H9 (cell line): ENCODE results near the gene MAOA. TPM values are rescaled to one million over a fixed set of nuclear protein-coding genes. Genes with fewer than 3 reads are reported as not detected.

Source experiments
- DNase-seq: peaks from one replicate; pipeline ENCODE4 v3.0.0-alpha.2; 2017
- H2AFZ ChIP-seq: one replicate; pipeline ENCODE4 v1.6.1; 2013; ENCODE audit warnings: mild to moderate bottlenecking, low read length, control low read depth, moderate library complexity
- H2AK5ac ChIP-seq: 2 replicates; pipeline ENCODE4 v1.6.1; 2013; ENCODE audit warnings: low read length, control low read depth, mixed read lengths; ENCODE audit not compliant: insufficient read length
- H2BK120ac ChIP-seq: one replicate; pipeline ENCODE4 v1.6.1; 2013; ENCODE audit warnings: low read depth, mild to moderate bottlenecking, low read length, control low read depth, inconsistent platforms; ENCODE audit not compliant: poor library complexity, severe bottlenecking
- H2BK12ac ChIP-seq: 2 replicates; pipeline ENCODE4 v1.6.1; 2013; ENCODE audit warnings: low read length, control low read depth, mixed read lengths, low read depth; ENCODE audit not compliant: insufficient read length
- H2BK15ac ChIP-seq: 2 replicates; pipeline ENCODE4 v1.6.1; 2013; ENCODE audit warnings: low read depth, low read length, control low read depth
- H2BK20ac ChIP-seq: one replicate; pipeline ENCODE4 v1.6.1; 2013; ENCODE audit warnings: low read depth, mild to moderate bottlenecking, low read length, control low read depth, inconsistent platforms; ENCODE audit not compliant: poor library complexity, severe bottlenecking
- H2BK5ac ChIP-seq: 2 replicates; pipeline ENCODE4 v1.6.1; 2013; ENCODE audit warnings: low read length, control low read depth, mixed read lengths; ENCODE audit not compliant: insufficient read length
- H3K14ac ChIP-seq: 2 replicates; pipeline ENCODE4 v1.6.1; 2013; ENCODE audit warnings: low read length, control low read depth; ENCODE audit not compliant: insufficient read depth
- H3K18ac ChIP-seq: 2 replicates; pipeline ENCODE4 v1.6.1; 2013; ENCODE audit warnings: low read depth, mild to moderate bottlenecking, mixed read lengths, low read length, control low read depth; ENCODE audit not compliant: insufficient read length
- H3K23ac ChIP-seq: 2 replicates; pipeline ENCODE4 v1.6.1; 2013; ENCODE audit warnings: low read length, control low read depth, mixed read lengths, low read depth; ENCODE audit not compliant: insufficient read length
- H3K23me2 ChIP-seq: 2 replicates; pipeline ENCODE4 v1.6.1; 2013; ENCODE audit warnings: low read depth, mild to moderate bottlenecking, mixed read lengths, low read length, control low read depth; ENCODE audit not compliant: insufficient read length, poor library complexity, severe bottlenecking
- H3K27ac ChIP-seq: 2 replicates; pipeline ENCODE4 v1.5.1; 2013; ENCODE audit warnings: low read length, control low read depth, mixed read lengths, low read depth; ENCODE audit not compliant: insufficient read length
- H3K27me3 ChIP-seq: 2 replicates; pipeline ENCODE4 v1.6.1; 2013; ENCODE audit warnings: low read length, control low read depth, inconsistent platforms; ENCODE audit not compliant: insufficient read depth
- H3K4ac ChIP-seq: 2 replicates; pipeline ENCODE4 v1.6.1; 2013; ENCODE audit warnings: low read depth, mild to moderate bottlenecking, control low read depth, inconsistent platforms, low read length, moderate library complexity
- H3K4me1 ChIP-seq: 2 replicates; pipeline ENCODE4 v1.6.1; 2013; ENCODE audit warnings: low read length, control low read depth, inconsistent platforms; ENCODE audit not compliant: insufficient read depth
- H3K4me2 ChIP-seq: 2 replicates; pipeline ENCODE4 v1.6.1; 2013; ENCODE audit warnings: low read length, control low read depth, mixed read lengths; ENCODE audit not compliant: insufficient read length, insufficient read depth
- H3K56ac ChIP-seq: 2 replicates; pipeline ENCODE4 v1.6.1; 2013; ENCODE audit warnings: low read depth, mild to moderate bottlenecking, mixed read lengths, low read length, control low read depth; ENCODE audit not compliant: insufficient read length
- H3K79me1 ChIP-seq: 2 replicates; pipeline ENCODE4 v1.6.1; 2013; ENCODE audit warnings: low read depth, mild to moderate bottlenecking, moderate library complexity, low read length, control low read depth, inconsistent platforms; ENCODE audit not compliant: insufficient read depth, poor library complexity, severe bottlenecking
- H3K79me2 ChIP-seq: 2 replicates; pipeline ENCODE4 v1.6.1; 2013; ENCODE audit warnings: low read length, control low read depth, inconsistent platforms; ENCODE audit not compliant: insufficient read depth
- H3K9ac ChIP-seq: 2 replicates; pipeline ENCODE4 v1.6.1; 2013; ENCODE audit warnings: low read length, control low read depth, mixed read lengths; ENCODE audit not compliant: insufficient read length; ENCODE audit errors: extremely low read depth
- H3K9me3 ChIP-seq: one replicate; pipeline ENCODE4 v1.6.1; 2013; ENCODE audit warnings: low read depth, low read length, inconsistent platforms; ENCODE audit not compliant: control insufficient read depth
- H3T11ph ChIP-seq: one replicate; pipeline ENCODE4 v1.6.1; 2013; ENCODE audit warnings: mild to moderate bottlenecking, low read length, control low read depth, inconsistent platforms
- H4K20me1 ChIP-seq: one replicate; pipeline ENCODE4 v1.6.1; 2013; ENCODE audit not compliant: control insufficient read depth, insufficient read length, insufficient read depth
- H4K5ac ChIP-seq: 2 replicates; pipeline ENCODE4 v1.6.1; 2013; ENCODE audit warnings: low read depth, mild to moderate bottlenecking, mixed read lengths, low read length, control low read depth; ENCODE audit not compliant: insufficient read length
- H4K8ac ChIP-seq: replicated peaks from 2 replicates; pipeline ENCODE4 v1.6.1; 2013; ENCODE audit warnings: low read length, control low read depth, mixed read lengths, low read depth; ENCODE audit not compliant: insufficient read length
- H4K91ac ChIP-seq: 2 replicates; pipeline ENCODE4 v1.6.1; 2013; ENCODE audit warnings: low read depth, mild to moderate bottlenecking, moderate library complexity, mixed read lengths, low read length, control low read depth; ENCODE audit not compliant: insufficient read length
- H3K27ac Mint-ChIP-seq, 3 experiments: 2 replicates in 2 of 3; 3 replicates in 1 of 3; pipeline ENCODE4 v1.8.0; 2020 to 2021; ENCODE audit warnings: mixed read lengths in 3 of 3, mild to moderate bottlenecking in 1 of 3, moderate library complexity in 1 of 3
- H3K27me3 Mint-ChIP-seq: 2 replicates; pipeline ENCODE4 v1.8.0; 2021; ENCODE audit warnings: low read depth, mild to moderate bottlenecking, moderate library complexity, mixed read lengths
- H3K36me3 Mint-ChIP-seq, 3 experiments: 2 replicates in 2 of 3; 3 replicates in 1 of 3; pipeline ENCODE4 v1.8.0; 2020 to 2021; ENCODE audit warnings: low read depth in 3 of 3, mixed read lengths in 3 of 3; ENCODE audit not compliant: insufficient read depth in 1 of 3
- H3K4me1 Mint-ChIP-seq, 2 experiments: 2 replicates each; pipeline ENCODE4 v1.8.0; 2020; ENCODE audit warnings: mixed read lengths in 2 of 2
- H3K4me3 Mint-ChIP-seq, 2 experiments: 2 replicates in 1 of 2; 3 replicates in 1 of 2; pipeline ENCODE4 v1.8.0; 2020 to 2021; ENCODE audit warnings: mild to moderate bottlenecking in 2 of 2, mixed read lengths in 2 of 2, moderate library complexity in 1 of 2
- H3K9me3 Mint-ChIP-seq, 2 experiments: 2 replicates in 1 of 2; 3 replicates in 1 of 2; pipeline ENCODE4 v1.8.0; 2020; ENCODE audit warnings: mild to moderate bottlenecking in 2 of 2, mixed read lengths in 2 of 2, moderate library complexity in 1 of 2
- CTCF ChIP-seq: fragments of 200-600 bp; sonication (generic); conservative IDR thresholded peaks from 3 replicates; pipeline ENCODE4 v1.8.0; 2021; ENCODE audit warnings: antibody characterized with exemption, mild to moderate bottlenecking
- WGBS: extraction: QIAGEN DNeasy Blood & Tissue Kit; methylation state at CpG from one replicate; pipeline ENCODE4 v1.1.7; 2013; ENCODE audit warnings: missing lambda C conversion rate, low lambda C conversion rate, mixed read lengths; ENCODE audit not compliant: insufficient read length; ENCODE audit errors: extremely low coverage; 5-methylcytosine and 5-hydroxymethylcytosine counted together
- total RNA-seq: library from RNA; stranded (reverse); gene quantifications from 2 replicates; pipeline ENCODE4 v1.2.1, GENCODE V29; 2021

The MAOA gene
- total RNA-seq, 1 experiment from 2014 or later: 0.28 TPM

- Mint-ChIP-seq H3K9me3 (peaks cover 23 to 39% of the 10 kb centered on the region in 2 experiments), H3K27me3 (no peaks in the 10 kb centered on the region; the same call in 1 of the 2 replicates), H3K36me3 (peaks cover 0 to 4% (median 0%) of the 10 kb centered on the region in 3 experiments; a peak in 2 of 7 replicates), H3K4me3 (no peak overlapping the region), H3K4me1 (peaks cover 6 to 9% of the 10 kb centered on the region in 2 experiments), H3K27ac (no peak overlapping the region)
- H3K27me3 ChIP-seq: no peaks in the 10 kb centered on the region
- no peak overlapping the region for H3K56ac ChIP-seq
- no peak overlapping the region for H2BK120ac ChIP-seq
- no peak overlapping the region for H4K5ac ChIP-seq
- no peak overlapping the region for H3K18ac ChIP-seq
- H3K14ac ChIP-seq: no peak overlapping the region
- no peak overlapping the region for H4K91ac ChIP-seq
- no peaks in the 10 kb centered on the region for H3K23me2 ChIP-seq
- H4K20me1 ChIP-seq: no peaks in the 10 kb centered on the region
- no peak overlapping the region for H2BK15ac ChIP-seq
- H2AK5ac ChIP-seq: no peak overlapping the region
- no peak overlapping the region for H2BK20ac ChIP-seq
- H2AFZ ChIP-seq: no peak overlapping the region
- no peaks in the 10 kb centered on the region for H3K4me1 ChIP-seq
- H3K4me2 ChIP-seq: no peak overlapping the region
- no peak overlapping the region for H3K27ac ChIP-seq
- H3K9ac ChIP-seq: no peak overlapping the region
- H3K9me3 ChIP-seq: no peaks in the 10 kb centered on the region
- no peak for DNase-seq
- no peak overlapping the region for H3K23ac ChIP-seq
- H3T11ph ChIP-seq: no peak overlapping the region
- no peak for TF ChIP-seq CTCF
- no peaks in the 10 kb centered on the region for H3K79me2 ChIP-seq
- H4K8ac ChIP-seq: no peak overlapping the region
- H3K4ac ChIP-seq: no peak overlapping the region
- H2BK5ac ChIP-seq: no peak overlapping the region
- no peaks in the 10 kb centered on the region for H3K79me1 ChIP-seq
- H2BK12ac ChIP-seq: no peak overlapping the region
- WGBS: no CpG with 5 or more reads among the region's 3 CpGs
These were observed 11.9 kb upstream of the MAOA start for GRCh38 chrX:43644124-43644701.
